ENCODE data around the gene CDH4. TPM values are rescaled to one million over a fixed set of nuclear protein-coding genes. Genes with fewer than 3 reads are reported as not detected.

CDH4 gene
- total and polyA plus RNA-seq, 7 donors: under 0.01 to 0.06 TPM; not detected in 5

GRCh38 chr20:61667056-61667792 lies 415.2 kb downstream of the CDH4 start:
- H3K27ac ChIP-seq: no peak overlapping the region
- TF ChIP-seq POLR2AphosphoS5 (IDR thresholded peaks at IDR 0.05) (no peak), POLR2A (IDR thresholded peaks at IDR 0.05) (no peak)
- H3K4me1 ChIP-seq: no peaks in the 10 kb centered on the region
- intact Hi-C loops (cut with DNase I): no loop called here
- no peak overlapping the region for H3K4me3 ChIP-seq
- 78 to 86% methylated on average over 20 of the region's 20 CpGs for WGBS, 2 donors
- no peaks in the 10 kb centered on the region for H3K9me3 ChIP-seq
- DNase-seq: no peak
- H3K27me3 ChIP-seq: peaks cover 0 to 10% (median 0%) of the 10 kb centered on the region in 3 donors
- H3K36me3 ChIP-seq: no peaks in the 10 kb centered on the region

GRCh38 chr20:61668065-61668650 lies 416.1 kb downstream of the CDH4 start:
- no peak for TF ChIP-seq POLR2AphosphoS5 (IDR thresholded peaks at IDR 0.05)
- no peak for TF ChIP-seq EP300 (IDR thresholded peaks at IDR 0.05)
- TF ChIP-seq POLR2A (IDR thresholded peaks at IDR 0.05): no peak
- TF ChIP-seq CTCF (IDR thresholded peaks at IDR 0.05): no peak
- Histone ChIP-seq H3K4me3 (no peak overlapping the region), H3K36me3 (no peaks in the 10 kb centered on the region), H3K27ac (no peak overlapping the region), H3K27me3 (peaks cover 0 to 10% (median 0%) of the 10 kb centered on the region in 3 donors), H3K4me1 (no peaks in the 10 kb centered on the region), H3K9me3 (no peaks in the 10 kb centered on the region)
- intact Hi-C loops (cut with DNase I): no loop called here
- DNase-seq: no peak
- WGBS, 2 donors: 32 to 63% methylated on average over 9 of the region's 9 CpGs

GRCh38 chr20:61668771-61669503 lies 416.9 kb downstream of the CDH4 start:
- intact Hi-C loops (cut with DNase I): no loop called here
- 86 to 91% methylated on average over 20 of the region's 20 CpGs for WGBS, 2 donors
- TF ChIP-seq POLR2AphosphoS5 (IDR thresholded peaks at IDR 0.05) (no peak), EP300 (IDR thresholded peaks at IDR 0.05) (no peak)
- H3K4me1 ChIP-seq: no peaks in the 10 kb centered on the region
- no peak overlapping the region for H3K4me3 ChIP-seq
- H3K27me3 ChIP-seq: peaks cover 0 to 11% (median 0%) of the 10 kb centered on the region in 3 donors
- no peaks in the 10 kb centered on the region for H3K36me3 ChIP-seq
- no peaks in the 10 kb centered on the region for H3K9me3 ChIP-seq
- H3K27ac ChIP-seq: no peak overlapping the region
- DNase-seq: no peak

GRCh38 chr20:61670274-61670673 lies 418.2 kb downstream of the CDH4 start:
- Histone ChIP-seq H3K27ac (no peak overlapping the region), H3K36me3 (no peaks in the 10 kb centered on the region), H3K4me3 (no peak overlapping the region), H3K9me3 (no peaks in the 10 kb centered on the region), H3K4me1 (no peaks in the 10 kb centered on the region), H3K27me3 (peaks cover 0 to 15% (median 0%) of the 10 kb centered on the region in 3 donors)
- intact Hi-C loops (cut with DNase I): no loop called here
- TF ChIP-seq POLR2A (IDR thresholded peaks at IDR 0.05): no peak
- no peak for TF ChIP-seq CTCF (IDR thresholded peaks at IDR 0.05)
- TF ChIP-seq EP300 (IDR thresholded peaks at IDR 0.05): no peak
- no peak for TF ChIP-seq POLR2AphosphoS5 (IDR thresholded peaks at IDR 0.05)
- WGBS, 2 donors: 62 to 77% methylated on average over 3 of the region's 3 CpGs
- DNase-seq: no peak

- Histone ChIP-seq H3K9me3 (no peaks in the 10 kb centered on the region), H3K27ac (no peak overlapping the region), H3K36me3 (no peaks in the 10 kb centered on the region), H3K4me3 (no peak overlapping the region), H3K27me3 (peaks cover 0 to 15% (median under 1%) of the 10 kb centered on the region in 3 donors), H3K4me1 (no peaks in the 10 kb centered on the region)
- 94 to 95% methylated on average over 3 of the region's 3 CpGs for WGBS, 2 donors
- no peak for DNase-seq
- intact Hi-C loops (cut with DNase I): no loop called here
- TF ChIP-seq EP300 (IDR thresholded peaks at IDR 0.05) (no peak), POLR2A (IDR thresholded peaks at IDR 0.05) (no peak), CTCF (IDR thresholded peaks at IDR 0.05) (no peak), POLR2AphosphoS5 (IDR thresholded peaks at IDR 0.05) (no peak)
Measured at GRCh38 chr20:61671559-61671958, 419.5 kb downstream of the CDH4 start.

Measured in sigmoid colon (tissue), 7 donors.